Mucosa of stomach (tissue), 1 donor: ENCODE measurements around the gene TMEM52.

Experiments
- H3K27me3 ChIP-seq: one replicate; pipeline ENCODE4 v1.7.0; 2013; ENCODE audit warnings: mild to moderate bottlenecking, low read length; ENCODE audit not compliant: control insufficient read depth, insufficient read depth
- H3K36me3 ChIP-seq: one replicate; pipeline ENCODE4 v1.7.0; 2013; ENCODE audit warnings: low read length; ENCODE audit not compliant: control insufficient read depth, insufficient read depth
- H3K4me1 ChIP-seq: one replicate; pipeline ENCODE4 v1.7.0; 2013; ENCODE audit warnings: mild to moderate bottlenecking, low read length; ENCODE audit not compliant: control insufficient read depth, insufficient read depth
- H3K4me3 ChIP-seq: one replicate; pipeline ENCODE4 v1.7.0; 2013; ENCODE audit warnings: low read length
- H3K9ac ChIP-seq: one replicate; pipeline ENCODE4 v1.7.0; 2013; ENCODE audit warnings: mild to moderate bottlenecking, low read length, moderate library complexity
- H3K9me3 ChIP-seq: one replicate; pipeline ENCODE4 v1.7.0; 2013; ENCODE audit warnings: mild to moderate bottlenecking, low read length, moderate library complexity; ENCODE audit not compliant: control insufficient read depth
- donor health status: Pancreatic carcinoma.

TMEM52 gene

GRCh38 chr1:1943834-1944570 lies 24.9 kb upstream of the TMEM52 start:
- H3K27me3 ChIP-seq, result peaks cover 28% of the 10 kb centered on the region
- H3K4me3 ChIP-seq, result no peak overlapping the region
- no peaks in the 10 kb centered on the region for H3K9me3 ChIP-seq
- H3K4me1 ChIP-seq, result peaks cover 12% of the 10 kb centered on the region
- no peaks in the 10 kb centered on the region for H3K36me3 ChIP-seq
- no peak overlapping the region for H3K9ac ChIP-seq

- peaks cover 12% of the 10 kb centered on the region for H3K4me1 ChIP-seq
- peaks cover 28% of the 10 kb centered on the region for H3K27me3 ChIP-seq
- no peaks in the 10 kb centered on the region for H3K36me3 ChIP-seq
- H3K9me3 ChIP-seq, result no peaks in the 10 kb centered on the region
- no peak overlapping the region for H3K9ac ChIP-seq
- no peak overlapping the region for H3K4me3 ChIP-seq
Observed at GRCh38 chr1:1942753-1943656, 23.9 kb upstream of the TMEM52 start.

- Histone ChIP-seq H3K4me1 (peaks cover 12% of the 10 kb centered on the region), H3K27me3 (peaks cover 28% of the 10 kb centered on the region), H3K9ac (no peak overlapping the region), H3K9me3 (no peaks in the 10 kb centered on the region), H3K4me3 (no peak overlapping the region), H3K36me3 (no peaks in the 10 kb centered on the region)
Observed at GRCh38 chr1:1941868-1942752, 23.0 kb upstream of the TMEM52 start.

GRCh38 chr1:1941211-1941841 lies 22.2 kb upstream of the TMEM52 start:
- peaks cover 26% of the 10 kb centered on the region for H3K27me3 ChIP-seq

GRCh38 chr1:1940123-1940425 lies 21.0 kb upstream of the TMEM52 start:
- H3K9ac ChIP-seq, result no peak overlapping the region
- H3K9me3 ChIP-seq, result no peaks in the 10 kb centered on the region
- H3K36me3 ChIP-seq, result no peaks in the 10 kb centered on the region
- peaks cover 5% of the 10 kb centered on the region for H3K4me1 ChIP-seq
- no peak overlapping the region for H3K4me3 ChIP-seq
- peaks cover 23% of the 10 kb centered on the region for H3K27me3 ChIP-seq

More at GRCh38 chr1:1941211-1941841, 22.2 kb upstream of the TMEM52 start:
- Histone ChIP-seq H3K4me1 (peaks cover 6% of the 10 kb centered on the region), H3K9me3 (no peaks in the 10 kb centered on the region), H3K36me3 (no peaks in the 10 kb centered on the region), H3K9ac (no peak overlapping the region), H3K4me3 (no peak overlapping the region)

GRCh38 chr1:1939296-1940122 lies 20.4 kb upstream of the TMEM52 start:
- Histone ChIP-seq H3K27me3 (peaks cover 23% of the 10 kb centered on the region), H3K9ac (no peak overlapping the region), H3K36me3 (no peaks in the 10 kb centered on the region), H3K4me3 (no peak overlapping the region), H3K4me1 (peaks cover 5% of the 10 kb centered on the region), H3K9me3 (no peaks in the 10 kb centered on the region)

- Histone ChIP-seq H3K4me3 (no peak overlapping the region), H3K4me1 (no peaks in the 10 kb centered on the region), H3K36me3 (no peaks in the 10 kb centered on the region), H3K9me3 (no peaks in the 10 kb centered on the region), H3K27me3 (peaks cover 19% of the 10 kb centered on the region), H3K9ac (no peak overlapping the region)
Observed at GRCh38 chr1:1938613-1939295, 19.7 kb upstream of the TMEM52 start.

- no peak overlapping the region for H3K4me3 ChIP-seq
- peaks cover 13% of the 10 kb centered on the region for H3K27me3 ChIP-seq
- no peaks in the 10 kb centered on the region for H3K36me3 ChIP-seq
- no peaks in the 10 kb centered on the region for H3K9me3 ChIP-seq
- H3K9ac ChIP-seq, result no peak overlapping the region
- no peaks in the 10 kb centered on the region for H3K4me1 ChIP-seq
Observed at GRCh38 chr1:1938276-1938573, 19.1 kb upstream of the TMEM52 start.

- H3K4me1 ChIP-seq, result no peaks in the 10 kb centered on the region
- peaks cover 8% of the 10 kb centered on the region for H3K27me3 ChIP-seq
- H3K36me3 ChIP-seq, result no peaks in the 10 kb centered on the region
- H3K9me3 ChIP-seq, result no peaks in the 10 kb centered on the region
- no peak overlapping the region for H3K4me3 ChIP-seq
- no peak overlapping the region for H3K9ac ChIP-seq
Observed at GRCh38 chr1:1937549-1938275, 18.6 kb upstream of the TMEM52 start.

GRCh38 chr1:1937061-1937460 lies 18.0 kb upstream of the TMEM52 start:
- Histone ChIP-seq H3K4me3 (no peak overlapping the region), H3K36me3 (no peaks in the 10 kb centered on the region), H3K9me3 (no peaks in the 10 kb centered on the region), H3K27me3 (peaks cover 4% of the 10 kb centered on the region), H3K4me1 (no peaks in the 10 kb centered on the region), H3K9ac (no peak overlapping the region)
